GM10248 (cell line): Measurements from ENCODE around the gene LRRC8A.

Experiments
- CTCF ChIA-PET: fragments of 300-600 bp; sonication (Branson Sonifier 250); formaldehyde crosslinking; extraction: SDS; loops from one replicate; lab custom pipeline; 2021; ENCODE audit warnings: antibody characterized with exemption; lab: Yijun Ruan, JAX
- POLR2A ChIA-PET: fragments of 350-650 bp; sonication (Branson Sonifier 250); formaldehyde crosslinking; extraction: SDS; loops from one replicate; lab custom pipeline; 2020; ENCODE audit warnings: antibody characterized with exemption; lab: Yijun Ruan, JAX
- DNase-seq: peaks from one replicate; pipeline ENCODE4 v3.0.0; 2012; ENCODE audit errors: extremely low spot score
- TF ChIP-seq, protein P1 (sequence below): IDR thresholded peaks from 2 replicates; pipeline ENCODE4 v1.5.1; 2012; ENCODE audit warnings: mild to moderate bottlenecking, low read depth; ENCODE audit errors: extremely low read depth, missing control alignments, control extremely low read depth

The LRRC8A gene

DNA sequence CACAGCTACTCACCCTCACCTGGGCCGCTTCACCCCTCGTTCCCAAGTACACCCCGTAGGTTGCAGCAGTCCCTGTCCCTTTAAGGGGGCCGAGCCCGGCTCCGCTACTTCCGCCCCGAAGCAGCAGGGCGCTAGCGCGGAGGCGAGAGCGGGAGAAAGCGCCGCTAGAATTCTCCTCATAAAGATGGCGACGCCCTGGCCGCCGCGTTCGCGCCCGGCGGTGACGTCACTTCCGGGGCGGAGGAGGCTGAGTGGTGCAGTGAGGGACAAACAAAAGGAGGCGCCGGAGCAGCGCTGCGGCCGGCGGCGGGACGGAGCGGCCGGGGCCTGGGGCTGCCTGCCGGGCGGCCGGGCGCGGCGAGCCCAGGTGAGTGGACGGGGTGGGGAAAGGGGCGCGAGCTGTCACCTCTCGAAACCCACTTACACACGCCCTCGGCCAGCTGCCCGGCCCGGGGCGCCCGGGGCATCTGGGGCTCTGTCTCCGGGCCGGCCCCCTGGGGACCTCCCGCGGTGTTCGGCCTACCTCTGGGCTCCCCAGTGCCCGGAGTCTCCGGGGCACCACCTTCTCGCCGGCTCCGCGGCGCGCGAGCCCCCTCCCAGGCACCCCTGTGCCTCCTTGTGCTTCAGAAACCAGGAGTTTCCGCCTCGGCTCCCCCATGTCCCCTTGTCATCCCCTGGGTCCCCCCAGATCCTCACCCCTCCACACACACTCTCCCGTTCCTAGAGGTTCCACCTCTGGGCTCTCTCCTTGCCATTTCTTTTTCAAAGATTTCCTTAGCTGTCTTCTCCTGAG lies at the start of gene LRRC8A, which contains the start of gene KYAT1:
Gene LRRC8A (plus strand): TSS at position 250 of the 793 bp plus-strand sequence. CDS start 25,032 bp downstream, outside the sequence.
Gene KYAT1 (minus strand): TSS at position 67 of the 793 bp plus-strand sequence. CDS start 36,545 bp downstream, outside the sequence.
- ChIA-PET POLR2A (no interaction called here), CTCF (interaction anchor here (0.6 to 2.2 kb wide), 4 partner anchors 9 to 541 kb away, joined by 3 to 4 read pairs (median 3); no protein-coding TSS in a partner anchor)
- TF ChIP-seq, protein P1, sequence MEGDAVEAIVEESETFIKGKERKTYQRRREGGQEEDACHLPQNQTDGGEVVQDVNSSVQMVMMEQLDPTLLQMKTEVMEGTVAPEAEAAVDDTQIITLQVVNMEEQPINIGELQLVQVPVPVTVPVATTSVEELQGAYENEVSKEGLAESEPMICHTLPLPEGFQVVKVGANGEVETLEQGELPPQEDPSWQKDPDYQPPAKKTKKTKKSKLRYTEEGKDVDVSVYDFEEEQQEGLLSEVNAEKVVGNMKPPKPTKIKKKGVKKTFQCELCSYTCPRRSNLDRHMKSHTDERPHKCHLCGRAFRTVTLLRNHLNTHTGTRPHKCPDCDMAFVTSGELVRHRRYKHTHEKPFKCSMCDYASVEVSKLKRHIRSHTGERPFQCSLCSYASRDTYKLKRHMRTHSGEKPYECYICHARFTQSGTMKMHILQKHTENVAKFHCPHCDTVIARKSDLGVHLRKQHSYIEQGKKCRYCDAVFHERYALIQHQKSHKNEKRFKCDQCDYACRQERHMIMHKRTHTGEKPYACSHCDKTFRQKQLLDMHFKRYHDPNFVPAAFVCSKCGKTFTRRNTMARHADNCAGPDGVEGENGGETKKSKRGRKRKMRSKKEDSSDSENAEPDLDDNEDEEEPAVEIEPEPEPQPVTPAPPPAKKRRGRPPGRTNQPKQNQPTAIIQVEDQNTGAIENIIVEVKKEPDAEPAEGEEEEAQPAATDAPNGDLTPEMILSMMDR, result peak; percentile 24
- peak; percentile 97 for DNase-seq

DNA sequence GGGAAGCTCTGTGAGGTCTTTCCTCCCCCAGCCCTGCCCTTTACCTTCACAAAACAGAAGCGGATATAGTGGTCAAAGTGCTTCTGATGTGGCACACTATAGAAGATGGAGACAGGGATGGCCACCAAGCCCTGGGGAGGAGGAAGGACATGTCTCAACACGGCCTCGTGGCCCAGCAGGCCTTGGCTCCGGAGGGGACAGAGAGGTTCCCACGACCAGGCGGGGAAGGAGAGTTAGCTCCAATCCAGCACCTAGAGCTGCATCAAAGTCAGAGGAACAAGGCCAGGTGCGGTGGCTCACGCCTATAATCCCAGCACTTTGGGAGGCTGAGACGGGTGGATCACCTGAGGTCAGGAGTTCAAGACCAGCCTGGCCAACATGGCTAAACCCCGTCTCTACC lies 48.2 kb upstream of the LRRC8A start:
- no peak for DNase-seq
- CTCF ChIA-PET, result interaction anchor here (1.4 to 1.6 kb wide), 2 partner anchors 16 to 20 kb away, joined by 4 to 5 read pairs; partner anchors contain the start of gene ENDOG

DNA sequence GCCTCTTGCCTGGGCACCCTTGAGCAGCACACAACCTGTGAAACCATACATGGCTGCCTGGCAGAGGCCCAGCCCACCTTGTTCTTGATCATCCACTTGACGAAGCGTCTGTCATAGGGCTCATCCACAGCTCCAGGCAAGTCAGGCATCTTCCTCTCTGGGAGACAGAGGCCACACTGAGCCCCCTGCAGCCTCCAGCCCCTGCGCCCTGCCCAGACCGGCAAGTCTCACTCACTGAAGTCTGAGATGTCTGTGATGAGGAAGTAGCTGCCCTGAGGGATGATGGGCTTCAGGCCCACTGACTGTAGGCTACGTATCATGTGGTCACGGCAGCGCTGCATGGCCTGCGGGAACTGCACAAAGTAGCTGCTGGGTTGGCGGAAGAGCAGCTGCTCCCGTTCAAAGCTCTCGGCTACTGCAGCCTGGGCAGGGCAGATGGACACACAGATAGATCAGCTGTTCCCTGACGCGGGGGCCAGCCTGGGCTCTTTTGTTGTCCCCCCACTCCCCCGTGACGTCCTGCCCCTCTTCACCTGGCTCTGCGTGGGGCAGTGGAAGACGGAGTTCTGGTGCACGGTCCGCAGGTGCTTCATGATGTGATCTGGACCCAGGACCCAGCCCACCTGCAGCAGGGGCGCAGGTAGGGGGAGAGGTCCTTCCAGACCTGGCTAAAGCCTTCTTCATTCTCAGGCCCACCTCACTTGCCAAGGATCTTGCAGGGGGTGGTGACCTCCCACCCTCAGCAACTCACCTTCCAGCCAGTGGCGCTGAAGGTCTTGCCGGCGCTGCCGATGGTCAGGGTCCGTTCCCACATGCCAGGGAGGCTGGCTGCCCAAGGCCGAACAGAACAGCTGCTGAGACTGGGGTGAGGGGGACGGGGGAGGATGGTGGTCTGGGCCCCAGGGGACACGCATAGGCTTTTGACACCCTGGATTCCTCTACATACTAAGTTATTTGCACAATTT lies 46.4 kb upstream of the LRRC8A start:
- POLR2A ChIA-PET, result no interaction called here
- DNase-seq, result no peak
- TF ChIP-seq, protein P1, result no peak
- CTCF ChIA-PET, result interaction anchor here (1.4 kb wide), 1 partner anchor 18 kb away, joined by 6 read pairs; the partner anchor contains the start of gene ENDOG

More for the DNA sequence above, 48.2 kb upstream of the LRRC8A start:
- TF ChIP-seq, protein P1, result no peak
- POLR2A ChIA-PET, result no interaction called here

DNA sequence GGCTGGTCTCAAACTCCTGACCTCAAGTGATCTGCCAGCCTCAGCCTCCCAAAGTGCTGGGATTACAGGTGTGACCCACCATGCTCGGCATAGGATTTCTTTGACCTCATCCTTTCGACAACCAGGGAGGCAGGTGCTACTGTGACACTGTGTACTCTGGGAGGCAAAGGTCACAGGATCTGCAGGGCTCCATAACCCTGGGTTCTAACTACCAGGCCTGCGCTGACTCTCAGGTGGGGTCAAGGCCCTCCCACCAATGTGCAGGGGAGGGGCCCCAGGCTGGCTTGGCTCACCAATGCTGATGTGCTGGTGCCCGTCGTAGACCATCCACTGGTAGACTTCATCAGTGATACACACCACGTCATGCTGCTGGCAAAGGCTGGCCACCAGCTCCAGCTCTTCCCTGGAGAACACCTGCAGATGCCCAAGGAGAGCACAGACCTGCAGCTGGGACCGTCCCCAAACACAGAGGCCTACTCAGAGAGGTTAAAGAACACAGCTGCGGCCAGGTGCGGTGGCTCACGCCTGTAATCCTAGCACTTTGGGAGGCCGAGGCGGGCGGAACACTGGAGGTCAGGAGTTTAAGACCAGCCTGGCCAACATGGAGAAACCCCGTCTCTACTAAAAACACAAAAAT lies 45.3 kb upstream of the LRRC8A start:
- CTCF ChIA-PET, result interaction anchor here (1.4 kb wide), 1 partner anchor 19 kb away, joined by 6 read pairs; the partner anchor contains the start of gene ENDOG
- POLR2A ChIA-PET, result no interaction called here

DNA sequence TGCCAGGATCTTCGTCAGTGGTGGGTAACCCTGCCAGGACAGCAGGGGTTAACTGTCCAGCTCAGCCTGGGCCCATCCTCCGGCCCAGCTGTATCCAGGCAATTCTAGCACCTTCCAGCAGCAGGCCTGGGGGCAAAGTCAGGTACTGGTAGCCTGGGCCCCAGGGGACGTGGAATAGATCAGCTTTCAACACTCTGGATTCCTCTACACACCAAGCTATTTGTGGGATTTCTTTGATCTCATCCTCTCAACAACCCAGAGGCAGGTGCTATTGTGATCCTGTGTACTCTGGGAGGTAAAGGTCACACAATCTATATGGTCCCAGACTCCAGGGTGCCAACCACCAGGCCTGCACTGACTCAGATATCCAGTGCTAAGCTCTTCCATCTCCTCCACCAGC lies 43.6 kb upstream of the LRRC8A start:
- TF ChIP-seq, protein P1, result no peak
- CTCF ChIA-PET, result interaction anchor here (1.2 to 2.7 kb wide), 3 partner anchors 19 to 66 kb away, joined by 3 to 12 read pairs (median 3); partner anchors contain the start of genes ENDOG and ZER1
- POLR2A ChIA-PET, result interaction anchor here (0.9 kb wide), 1 partner anchor 20 kb away, joined by 3 read pairs; the partner anchor contains the start of gene ENDOG
- no peak for DNase-seq

More for the DNA sequence above, 45.3 kb upstream of the LRRC8A start:
- no peak for DNase-seq
- TF ChIP-seq, protein P1, result no peak
